HG03575 (cell line): ENCODE results near the gene STT3B.
"Not testable (repeated sequence)": the region's sequence is repeated elsewhere in the genome, so short reads cannot be mapped to it uniquely, and the experiment has no call there.

ENCODE experiments used
- ATAC-seq: cut with Tn5 transposase; IDR thresholded peaks from one replicate; pipeline ENCODE4 v1.9.1; 2021; ENCODE audit not compliant: unreplicated experiment, insufficient number of reproducible peaks, low FRiP score; ENCODE audit errors: extremely low read depth

STT3B gene

GRCh38 chr3:31532587-31533168, at the start of gene STT3B:
Gene STT3B (plus strand): TSS chr3:31532925. CDS start chr3:31532999, 74 bp downstream.
- ATAC-seq = peak; percentile 22

- ATAC-seq = no peak
Measured at GRCh38 chr3:31483776-31484175, 48.9 kb upstream of the STT3B start.

- ATAC-seq = no peak
Measured at GRCh38 chr3:31485196-31485595, 47.5 kb upstream of the STT3B start.

DNA sequence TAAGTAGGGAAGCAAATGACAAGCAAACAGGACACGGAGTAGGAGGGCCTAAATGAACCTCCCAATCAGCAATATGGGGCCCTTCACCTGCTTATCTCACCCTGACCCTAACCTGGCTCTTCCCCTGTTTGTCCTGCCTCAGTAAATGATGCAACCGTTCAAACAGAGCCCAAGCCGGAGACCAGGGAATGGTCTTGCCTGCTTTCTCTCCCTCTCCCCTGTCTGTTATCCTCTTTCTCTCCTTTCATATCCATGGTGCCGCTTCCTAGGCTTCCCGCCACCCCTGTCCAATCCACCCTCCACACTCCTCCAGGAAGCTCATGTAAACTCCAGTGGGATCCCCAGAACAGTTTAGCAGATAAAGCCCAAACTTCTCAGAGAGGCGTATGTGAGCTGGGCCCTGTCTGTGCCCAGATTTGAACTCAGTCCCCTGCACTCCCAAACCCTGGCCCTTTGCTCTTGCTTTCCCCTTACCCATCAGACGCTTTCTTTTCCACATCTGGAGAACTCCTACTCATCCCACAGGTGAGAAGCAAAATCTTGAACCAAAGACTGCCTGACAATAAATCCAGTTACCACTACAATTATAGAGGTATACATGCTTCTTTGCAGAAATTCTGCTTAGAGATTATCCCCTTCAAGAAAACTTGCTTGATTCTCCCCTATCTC, 45.7 kb upstream of the STT3B start:
- no peak for ATAC-seq

DNA sequence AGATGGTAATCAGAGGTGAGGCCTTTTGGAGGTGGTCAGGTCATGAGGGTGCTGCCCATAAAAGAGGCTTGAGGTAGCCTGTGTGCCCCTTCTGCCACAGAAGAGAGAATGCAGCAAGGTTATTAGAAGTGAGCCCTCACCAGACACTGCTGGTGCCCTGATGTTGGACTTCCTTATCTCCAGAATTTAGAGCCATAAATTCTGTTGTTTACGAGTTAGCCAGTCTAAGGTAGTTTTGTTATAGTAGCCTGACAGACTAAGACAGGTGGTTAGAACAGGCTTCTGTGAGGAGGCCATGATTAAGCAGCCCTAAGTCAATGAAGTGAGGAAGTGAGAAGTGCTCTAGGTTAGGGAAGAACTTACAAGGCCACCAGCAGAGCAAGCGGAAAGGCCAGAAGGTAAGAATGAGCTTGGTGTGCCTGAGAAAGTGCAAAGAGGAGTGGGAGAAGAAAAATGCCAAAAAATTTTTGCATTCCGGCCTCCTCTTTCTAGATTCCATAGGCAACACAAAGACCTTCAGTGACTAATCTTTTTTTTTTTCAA, 44.2 kb upstream of the STT3B start:
- ATAC-seq = no peak

GRCh38 chr3:31490502-31490901, 42.2 kb upstream of the STT3B start:
- ATAC-seq = no peak

DNA sequence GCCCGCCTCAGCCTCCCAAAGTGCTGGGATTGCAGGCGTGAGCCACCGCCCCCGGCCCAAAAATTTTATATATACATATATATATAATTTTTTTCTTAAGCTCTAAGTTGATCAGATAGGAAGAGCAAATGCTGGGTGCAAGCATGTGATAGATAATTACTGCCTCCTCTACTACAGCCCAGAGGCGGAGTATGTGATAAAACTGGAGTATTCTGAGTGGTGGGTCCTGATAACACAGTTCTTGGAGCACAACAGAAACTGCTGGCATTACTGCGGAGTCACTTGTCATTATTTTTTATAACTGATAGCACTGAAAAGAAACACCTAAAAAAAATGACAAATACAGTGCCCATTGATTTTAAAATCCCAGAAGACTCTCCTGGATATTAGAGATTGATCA, 41.1 kb upstream of the STT3B start:
- no peak for ATAC-seq

DNA sequence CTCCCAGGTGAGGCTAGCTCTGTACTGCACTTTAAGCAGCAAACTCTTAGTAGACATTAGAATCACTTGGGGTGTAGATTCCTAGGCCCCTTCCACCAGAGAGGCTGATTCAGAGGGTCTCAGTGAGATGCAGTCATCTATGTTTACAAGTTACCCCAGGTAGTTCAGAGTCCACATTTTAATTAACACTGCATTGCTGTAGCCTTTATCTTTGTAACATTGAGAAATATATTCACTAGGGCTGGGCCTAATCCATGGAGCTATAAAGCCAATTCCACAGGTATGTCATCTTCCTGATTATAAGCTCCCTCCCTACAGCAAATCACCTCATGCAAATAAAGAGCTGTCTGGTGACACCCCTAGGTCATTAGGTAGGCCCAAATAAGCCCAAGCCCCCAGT, 39.6 kb upstream of the STT3B start:
- no peak for ATAC-seq

DNA sequence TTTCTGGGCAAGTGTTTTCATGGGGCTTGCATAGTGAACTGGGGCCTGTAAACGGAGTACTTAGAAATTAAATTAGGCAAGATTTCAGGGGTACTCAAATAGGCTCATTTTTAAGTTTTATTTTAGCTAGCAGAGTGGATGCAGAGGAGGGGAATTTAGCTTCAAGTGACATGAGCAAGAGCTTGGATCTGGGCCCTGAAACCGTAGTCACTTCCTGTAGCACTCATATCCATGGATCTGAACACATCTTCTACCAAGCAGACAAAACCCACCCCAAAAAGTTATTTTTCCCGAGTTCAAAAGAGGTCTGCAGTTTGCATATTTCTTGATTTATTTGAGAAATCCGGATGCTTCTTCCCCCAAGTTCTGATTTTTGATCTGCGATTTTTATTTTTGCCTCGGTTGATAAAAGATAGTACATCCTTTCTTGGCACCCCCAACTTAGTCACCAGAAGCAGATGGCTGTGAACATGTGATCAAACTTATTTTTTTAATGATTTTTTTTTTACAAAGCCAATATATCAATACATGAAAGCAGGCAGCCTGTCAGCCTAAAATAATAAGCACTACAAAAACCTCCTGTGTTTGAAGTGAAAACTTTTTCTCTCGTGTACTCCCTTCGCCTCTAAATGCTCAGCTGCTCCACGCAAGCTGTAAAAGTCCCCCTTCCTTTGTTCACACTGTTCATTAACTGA, 36.6 kb upstream of the STT3B start:
- ATAC-seq = no peak

GRCh38 chr3:31498791-31499190, 33.9 kb upstream of the STT3B start:
- ATAC-seq = no peak

- no peak for ATAC-seq
Measured at GRCh38 chr3:31499281-31499680, 33.4 kb upstream of the STT3B start.

DNA sequence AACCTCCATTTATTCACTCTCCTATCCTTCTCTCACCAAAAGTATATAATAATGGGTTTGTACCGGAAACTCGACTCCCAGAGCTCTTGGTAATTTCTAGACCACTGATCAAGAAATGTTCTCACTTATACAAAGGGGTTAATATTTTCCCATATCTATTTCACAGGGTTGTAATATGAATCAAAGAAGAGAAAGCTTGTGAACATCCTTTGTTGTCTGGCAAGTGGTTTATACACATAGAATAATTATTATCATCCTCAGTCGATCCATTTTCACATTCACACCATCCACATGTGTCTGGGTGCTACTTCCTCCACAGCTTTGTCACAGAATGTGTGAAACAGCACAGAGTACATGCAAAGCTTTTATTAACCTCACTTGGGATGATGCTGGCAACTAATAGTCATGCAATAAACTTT, 29.9 kb upstream of the STT3B start:
- no peak for ATAC-seq

DNA sequence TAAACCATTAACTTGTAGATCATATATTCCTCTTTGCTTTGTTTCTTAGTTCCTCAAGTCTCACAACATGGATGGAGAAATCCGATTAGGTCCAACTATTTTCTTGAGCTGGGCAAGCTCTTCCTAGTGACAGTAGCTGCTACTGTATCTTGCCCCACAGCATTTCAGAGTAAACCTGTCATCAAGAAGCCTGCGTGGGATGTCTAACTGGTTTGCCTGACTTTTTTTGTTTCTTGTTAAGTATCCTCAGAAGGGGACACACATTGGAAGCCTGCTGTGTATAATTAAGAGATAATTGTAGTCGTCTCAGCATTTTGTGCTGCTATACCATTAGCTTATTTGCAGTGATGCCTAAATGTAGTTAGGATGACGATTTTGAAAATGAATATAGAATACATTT, 29.3 kb upstream of the STT3B start:
- no peak for ATAC-seq

GRCh38 chr3:31504230-31504629, 28.5 kb upstream of the STT3B start:
- ATAC-seq = no peak

GRCh38 chr3:31505371-31506048, 27.2 kb upstream of the STT3B start:
- ATAC-seq = no peak

DNA sequence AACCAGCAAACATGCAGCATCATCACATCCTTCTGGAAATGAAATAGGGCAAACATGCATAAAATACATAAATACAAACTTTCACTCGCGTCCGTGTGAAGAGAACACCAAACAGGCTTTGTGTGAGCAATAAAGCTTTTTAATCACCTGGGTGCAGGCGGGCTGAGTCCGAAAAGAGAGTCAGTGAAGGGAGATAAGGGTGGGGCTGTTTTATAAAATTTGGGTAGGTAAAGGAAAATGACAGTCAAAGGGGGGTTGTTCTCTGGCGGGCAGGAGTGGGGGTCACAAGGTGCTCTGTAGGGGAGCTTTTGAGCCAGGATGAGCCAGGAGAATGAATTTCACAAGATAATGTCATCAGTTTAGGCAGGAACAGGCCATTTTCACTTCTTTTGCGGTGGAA, 26.2 kb upstream of the STT3B start:
- not testable (repeated sequence) for ATAC-seq

DNA sequence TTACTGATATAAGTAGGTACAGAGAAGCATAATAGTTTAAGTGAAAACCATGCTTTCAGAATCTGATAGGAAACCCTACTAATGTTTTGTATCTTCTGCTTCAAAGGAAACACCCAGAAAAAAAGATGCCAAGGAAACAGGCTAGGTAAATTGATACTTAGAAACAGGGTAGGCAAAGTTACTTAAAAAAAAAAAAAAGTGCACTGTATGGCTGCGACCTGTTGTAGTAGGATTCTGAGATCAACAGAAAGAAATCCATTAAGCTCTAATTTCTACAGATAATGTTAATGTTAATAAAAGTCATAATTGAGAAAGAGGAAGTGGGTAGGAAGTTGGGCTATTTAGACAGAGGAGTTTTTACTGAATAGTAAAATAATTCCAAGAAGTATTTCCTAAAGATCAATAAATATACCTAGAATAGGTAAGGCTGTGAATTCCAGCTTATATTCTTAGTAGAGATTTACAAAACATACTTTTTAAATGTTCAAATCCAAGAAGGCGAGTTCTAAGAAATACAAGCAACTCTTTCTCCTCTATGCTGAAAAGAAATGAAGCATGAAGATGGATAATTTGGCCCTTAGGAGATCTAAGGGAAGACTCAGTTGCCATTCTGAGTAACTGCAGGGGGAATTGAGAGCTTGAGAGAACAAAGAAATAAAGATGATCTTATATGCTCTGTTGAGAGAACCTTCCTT, 24.1 kb upstream of the STT3B start:
- no peak for ATAC-seq

DNA sequence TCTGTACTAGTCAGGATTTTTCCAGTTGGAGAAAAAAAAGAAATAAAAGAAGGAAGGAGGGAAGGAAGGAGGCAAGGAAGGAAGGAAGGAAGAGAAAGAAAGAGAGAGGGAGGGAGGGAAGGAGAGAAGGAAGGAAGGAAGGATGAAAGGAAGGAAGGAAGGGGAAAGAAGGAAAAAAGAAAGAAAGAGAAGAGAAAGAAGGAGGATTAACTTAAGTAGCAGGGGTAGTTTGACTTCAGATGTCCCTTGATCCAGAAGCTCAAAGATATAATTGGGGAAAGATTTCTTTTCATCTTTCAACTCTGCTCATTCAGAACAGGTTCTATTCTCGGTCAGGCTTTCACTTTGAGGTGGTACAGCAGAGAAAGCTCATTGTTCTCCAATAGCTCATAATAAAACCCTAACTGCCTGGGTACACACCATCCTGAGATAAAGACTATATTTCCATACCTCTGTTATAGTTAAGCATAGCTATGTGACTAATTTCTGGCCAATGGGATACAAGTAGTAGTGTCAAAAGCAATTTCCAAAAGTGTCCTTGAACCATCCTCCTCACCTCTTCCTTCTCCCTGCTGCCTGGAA, 23.5 kb upstream of the STT3B start:
- ATAC-seq = no peak

- ATAC-seq = no peak
Measured at GRCh38 chr3:31514570-31514969, 18.2 kb upstream of the STT3B start.
